Fibroblast of pulmonary artery (primary cell): ENCODE measurements around the gene SEMA5B.
A peak's percentile ranks its signal among the peaks of the same experiment; 100 is the strongest.

Experiments used
- DNase-seq: peaks from one replicate; pipeline ENCODE4 v3.0.0-alpha.2; 2010; ENCODE audit warnings: low read depth
- H3K4me3 ChIP-seq: replicated peaks from 2 replicates; pipeline ENCODE4 v1.5.1; 2011; ENCODE audit warnings: low read depth, mild to moderate bottlenecking, control low read depth, low read length, moderate library complexity
- CTCF ChIP-seq: IDR thresholded peaks from 2 replicates; pipeline ENCODE4 v1.5.1; 2011; ENCODE audit warnings: mild to moderate bottlenecking, control low read depth, low read length, inconsistent platforms; ENCODE audit errors: missing control alignments

Gene SEMA5B

GRCh38 chr3:122948408-122948807, 79.2 kb downstream of the SEMA5B start:
- TF ChIP-seq CTCF = no peak
- H3K4me3 ChIP-seq = no peak overlapping the region
- no peak for DNase-seq

GRCh38 chr3:122947738-122948137, 79.8 kb downstream of the SEMA5B start:
- DNase-seq = peak; percentile 70
- TF ChIP-seq CTCF = no peak
- no peak overlapping the region for H3K4me3 ChIP-seq

GRCh38 chr3:122947196-122947595, 80.4 kb downstream of the SEMA5B start:
- no peak for TF ChIP-seq CTCF
- no peak overlapping the region for H3K4me3 ChIP-seq
- no peak for DNase-seq

GRCh38 chr3:122946185-122946584, 81.4 kb downstream of the SEMA5B start:
- no peak for DNase-seq
- H3K4me3 ChIP-seq = no peak overlapping the region
- no peak for TF ChIP-seq CTCF

GRCh38 chr3:122945230-122945629, 82.3 kb downstream of the SEMA5B start:
- H3K4me3 ChIP-seq = no peak overlapping the region
- no peak for TF ChIP-seq CTCF
- no peak for DNase-seq

- peak; percentile 49 for DNase-seq
- H3K4me3 ChIP-seq = no peak overlapping the region
- TF ChIP-seq CTCF = no peak
Measured at GRCh38 chr3:122944671-122945161, 82.8 kb downstream of the SEMA5B start.

GRCh38 chr3:122943828-122944190, 83.8 kb downstream of the SEMA5B start:
- no peak for TF ChIP-seq CTCF
- DNase-seq = no peak
- no peak overlapping the region for H3K4me3 ChIP-seq
